Activated gamma-delta T cell (primary cell): ENCODE results near the gene NFIX.
A peak's percentile ranks its signal among the peaks of the same experiment; 100 is the strongest.
"Not testable (repeated sequence)": the region's sequence is repeated elsewhere in the genome, so short reads cannot be mapped to it uniquely, and the experiment has no call there.

Source experiments
- DNase-seq: peaks from one replicate; lab custom pipeline; 2025; lab: John Stamatoyannopoulos, UW

NFIX gene

DNA sequence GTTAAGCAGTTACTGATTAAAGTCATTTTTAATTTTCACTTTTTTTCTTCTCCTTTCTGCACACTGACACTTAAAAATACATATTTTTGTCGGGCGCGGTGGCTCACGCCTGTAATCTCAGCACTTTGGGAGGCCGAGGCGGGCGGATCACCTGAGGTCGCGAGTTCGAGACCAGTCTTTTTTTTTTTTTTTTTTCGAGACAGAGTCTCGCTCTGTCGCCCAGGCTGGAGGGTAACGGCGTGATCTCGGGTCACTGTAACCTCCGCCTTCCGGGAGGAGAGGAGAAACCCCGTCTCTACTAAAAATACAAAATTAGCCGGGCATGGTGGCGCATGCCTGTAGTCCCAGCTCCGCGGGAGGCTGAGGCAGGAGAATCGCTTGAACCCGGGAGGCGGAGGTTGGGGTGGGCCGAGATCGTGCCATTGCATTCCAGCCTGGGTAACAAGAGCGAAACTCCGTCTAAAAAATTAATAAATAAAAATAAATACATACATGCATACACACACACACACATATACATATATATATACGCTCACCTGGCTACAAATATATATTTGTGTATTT lies 37.8 kb upstream of the NFIX start:
- not testable (repeated sequence) for DNase-seq

DNA sequence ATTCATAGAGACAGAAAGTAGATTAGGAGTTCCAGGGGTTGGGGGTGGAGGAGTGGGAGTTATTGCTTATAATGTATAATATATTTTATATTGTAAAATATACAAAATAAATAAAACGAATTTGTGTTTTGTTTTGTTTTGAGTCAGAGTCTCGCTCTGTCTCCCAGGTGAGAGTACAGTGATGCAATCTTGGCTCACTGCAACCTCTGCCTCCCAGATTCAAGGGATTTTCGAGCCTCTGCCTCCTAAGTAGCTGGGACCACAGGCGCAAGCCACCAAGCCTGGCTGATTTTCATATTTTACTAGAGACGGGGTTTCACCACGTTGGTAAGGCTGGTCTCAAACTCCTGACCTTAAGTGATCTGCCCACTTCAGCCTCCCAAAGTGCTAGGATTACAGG lies 35.8 kb upstream of the NFIX start:
- DNase-seq = no peak

DNA sequence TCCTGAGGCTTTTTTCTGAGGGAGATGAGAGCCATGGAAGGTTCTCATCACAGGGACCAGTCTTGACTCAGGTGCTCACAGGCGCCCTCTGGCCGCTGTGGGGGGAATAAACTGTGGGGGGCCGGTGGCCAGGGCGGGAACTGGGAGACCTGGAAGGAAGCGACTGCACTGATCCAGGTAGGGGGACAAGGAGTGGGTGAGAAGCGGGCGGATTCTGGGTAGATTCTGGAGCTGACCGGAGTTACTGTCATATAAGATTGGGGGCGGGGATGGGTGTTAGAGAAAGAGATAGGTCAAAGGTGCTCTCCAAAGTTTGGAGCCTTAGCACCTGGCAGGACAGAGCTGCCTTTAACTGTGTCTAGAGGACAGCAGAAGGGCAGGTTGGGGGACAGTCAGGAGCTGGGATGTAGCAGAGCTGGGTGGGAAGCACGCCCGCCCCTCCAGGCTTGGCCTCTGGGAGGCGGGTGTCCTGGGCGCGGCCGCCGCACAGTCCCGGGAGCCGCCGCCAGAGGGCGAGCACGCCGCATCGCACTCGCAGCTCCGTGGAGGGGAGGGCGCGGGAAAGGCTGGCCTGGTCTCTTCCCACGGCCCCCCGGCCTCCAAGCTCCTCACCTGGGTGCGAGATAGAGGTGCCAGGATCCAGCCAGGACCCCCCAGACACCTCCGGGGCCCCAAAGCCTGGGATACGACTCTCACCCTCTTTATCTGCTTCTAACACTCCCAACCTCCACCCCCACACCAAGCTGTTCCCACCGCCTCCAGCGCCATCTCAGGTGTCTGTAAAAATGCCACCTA lies 30.1 kb upstream of the NFIX start:
- peak; percentile 51 for DNase-seq

DNA sequence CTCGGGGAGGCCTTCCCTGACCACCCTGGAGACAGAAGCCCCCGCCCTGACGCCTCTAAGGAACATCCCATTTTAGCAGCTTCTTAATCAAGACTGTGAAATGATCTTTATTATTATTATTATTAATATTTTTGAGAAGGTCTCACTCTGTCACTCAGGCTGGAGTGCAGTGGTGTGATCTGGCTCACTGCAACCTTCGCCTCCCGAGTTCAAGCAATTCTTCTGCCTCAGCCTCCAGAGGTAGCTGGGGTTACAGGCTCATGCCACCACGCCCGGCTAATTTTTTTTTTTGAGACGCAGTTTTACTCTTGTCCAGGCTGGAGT lies 29.5 kb upstream of the NFIX start:
- DNase-seq = no peak

DNA sequence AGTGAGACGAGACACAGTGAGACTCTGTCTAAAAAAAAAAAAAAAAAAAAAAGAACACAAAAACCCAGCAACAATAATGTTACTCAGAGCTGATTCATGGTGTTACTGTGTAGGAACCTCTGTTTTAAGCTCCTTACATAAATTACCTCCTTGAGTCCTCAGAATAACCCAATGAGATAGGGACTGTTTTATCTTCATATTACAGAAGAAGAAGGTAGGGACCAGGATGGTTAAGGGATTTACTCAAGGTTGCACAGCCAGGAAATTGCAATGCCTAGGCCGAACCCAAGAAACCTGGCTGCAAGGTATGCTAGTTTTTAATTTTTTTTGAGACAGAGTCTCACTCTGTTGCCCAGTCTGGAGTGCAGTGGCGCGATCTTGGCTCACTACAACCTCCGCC lies 27.4 kb upstream of the NFIX start:
- DNase-seq = no peak

DNA sequence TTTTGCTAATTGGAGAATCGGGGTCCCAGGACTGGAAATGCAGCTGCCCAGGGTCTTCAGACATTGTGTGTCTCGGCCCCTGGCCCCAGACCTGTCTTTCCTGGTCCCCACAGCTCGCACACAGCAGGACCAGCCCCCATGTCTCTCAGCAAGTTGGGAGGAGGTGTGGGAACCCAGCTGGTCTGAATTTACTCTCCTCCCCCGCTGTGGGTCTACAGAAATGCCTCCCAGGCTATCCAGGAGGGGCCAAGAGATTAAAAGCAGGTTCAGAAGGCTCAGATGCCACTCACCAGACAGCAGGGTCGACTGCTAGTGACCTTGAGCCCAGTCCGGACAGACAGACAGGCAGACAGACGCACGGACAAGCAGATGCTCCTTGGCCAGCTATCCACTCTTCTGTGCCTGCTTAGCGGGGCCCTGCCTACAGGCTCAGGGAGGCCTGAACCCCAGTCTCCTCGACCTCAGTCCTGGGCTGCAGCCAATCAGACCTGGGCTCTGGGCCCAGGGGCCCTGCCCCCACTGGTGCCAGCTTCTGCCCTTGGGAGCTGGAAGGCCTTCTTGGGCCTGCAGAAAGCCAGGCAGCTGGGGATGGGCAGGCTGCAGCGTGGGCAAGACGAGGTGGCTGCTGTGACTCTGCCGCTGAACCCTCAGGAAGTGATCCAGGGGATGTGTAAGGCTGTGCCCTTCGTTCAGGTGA lies 25.8 kb upstream of the NFIX start, which contains the start of gene DAND5:
Gene DAND5, plus strand, starts transcription at position 285 of the 697 bp plus-strand sequence. Its CDS starts 85 bp downstream, at position 370.
- DNase-seq = no peak

DNA sequence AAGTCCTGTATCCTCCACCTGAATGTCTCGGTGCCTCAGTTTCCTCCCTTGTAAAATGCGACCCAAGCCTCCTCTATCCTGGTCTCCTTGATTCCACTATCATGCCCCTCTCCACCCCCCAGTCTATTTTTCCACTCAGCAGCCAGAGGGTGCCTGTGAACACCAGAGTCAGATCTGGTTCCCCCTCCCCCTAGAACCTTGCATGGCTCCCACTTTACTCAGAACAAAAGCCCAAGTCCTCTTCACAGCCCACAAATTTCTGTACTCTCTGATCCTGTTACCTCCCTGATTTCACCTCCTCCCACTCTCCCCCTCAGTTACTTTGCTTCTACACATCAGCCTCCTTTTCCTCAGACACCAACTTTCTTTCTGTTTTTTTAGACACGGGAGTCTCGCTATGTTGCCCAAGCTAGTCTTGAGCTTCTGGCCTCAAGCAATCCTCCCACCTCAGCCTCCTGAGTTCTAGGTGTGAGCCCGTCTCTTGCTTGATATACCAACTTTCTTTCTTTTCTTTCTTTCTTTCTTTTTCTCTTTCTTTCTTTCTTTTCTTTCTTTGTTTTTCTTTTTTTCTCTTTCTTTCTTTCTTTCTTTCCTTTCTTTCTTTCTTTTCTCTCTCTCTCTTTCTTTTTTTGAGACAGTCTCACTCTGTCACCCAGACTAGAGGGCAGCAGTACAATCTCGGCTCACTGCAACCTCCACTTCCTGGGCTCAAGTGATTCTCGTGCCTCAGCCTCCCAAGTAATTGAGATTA lies 25.0 kb upstream of the NFIX start:
- DNase-seq = no peak

DNA sequence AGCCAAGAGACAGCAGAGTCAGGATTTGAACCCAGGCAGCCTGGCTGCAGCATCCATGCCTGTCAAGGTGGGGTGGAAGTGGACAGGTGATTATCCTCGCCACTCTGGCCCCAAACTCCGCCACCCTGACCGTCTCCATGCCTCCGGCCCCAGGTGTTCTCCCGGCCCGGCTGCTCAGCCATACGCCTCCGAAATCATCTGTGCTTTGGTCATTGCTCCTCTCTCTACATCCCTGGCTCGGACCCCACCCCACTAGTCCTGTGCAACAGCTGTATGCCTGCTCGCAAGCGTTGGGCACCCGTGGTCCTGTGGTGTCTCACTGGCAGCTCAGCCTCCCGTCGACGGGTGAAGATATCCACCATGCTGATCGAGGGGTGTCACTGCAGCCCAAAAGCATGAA lies 22.0 kb upstream of the NFIX start:
- no peak for DNase-seq

DNA sequence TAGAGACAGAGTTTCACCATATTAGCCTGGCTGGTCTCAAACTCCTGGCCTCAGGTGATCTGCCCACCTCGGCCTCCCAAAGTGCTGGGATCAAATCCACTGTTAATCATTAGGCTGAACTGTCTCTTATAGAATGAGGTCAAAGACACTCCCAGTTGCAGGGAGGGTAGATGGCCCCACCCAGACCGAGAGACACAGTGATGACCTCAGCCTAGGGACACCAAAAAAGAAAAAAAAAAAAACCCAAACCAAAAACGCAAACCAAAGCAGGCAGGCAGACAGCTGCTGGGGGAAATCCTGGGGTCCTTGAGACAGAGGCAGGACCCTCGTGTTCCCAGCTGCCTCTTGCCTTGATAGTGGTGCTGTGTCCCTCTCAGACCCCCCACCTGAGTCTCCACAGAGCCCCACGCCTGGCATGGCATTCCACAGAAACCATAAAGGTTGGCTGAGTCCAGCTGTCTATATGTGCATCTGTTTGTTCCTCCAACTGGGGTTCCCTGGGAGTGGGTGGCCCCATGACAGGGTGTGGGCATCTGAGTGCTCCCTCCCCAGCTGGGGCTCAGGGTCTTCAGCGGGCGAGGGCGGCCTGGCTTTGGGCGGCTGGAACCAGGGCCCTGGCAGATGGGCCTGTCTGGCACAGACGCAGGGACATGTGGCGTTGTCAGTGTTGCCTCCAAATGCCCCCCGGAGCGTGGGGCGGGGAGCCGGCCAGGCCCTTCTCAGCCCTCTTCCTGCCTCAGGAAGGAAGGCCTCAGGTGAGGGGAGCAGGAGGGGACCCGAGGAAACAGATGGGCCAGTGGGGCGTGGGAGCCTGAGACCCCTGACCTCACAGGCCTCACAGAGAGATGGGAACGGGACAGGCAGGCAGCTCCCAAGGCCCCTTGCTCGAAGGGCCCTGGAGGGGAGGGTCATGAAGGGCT lies 20.7 kb upstream of the NFIX start:
- DNase-seq = no peak

DNA sequence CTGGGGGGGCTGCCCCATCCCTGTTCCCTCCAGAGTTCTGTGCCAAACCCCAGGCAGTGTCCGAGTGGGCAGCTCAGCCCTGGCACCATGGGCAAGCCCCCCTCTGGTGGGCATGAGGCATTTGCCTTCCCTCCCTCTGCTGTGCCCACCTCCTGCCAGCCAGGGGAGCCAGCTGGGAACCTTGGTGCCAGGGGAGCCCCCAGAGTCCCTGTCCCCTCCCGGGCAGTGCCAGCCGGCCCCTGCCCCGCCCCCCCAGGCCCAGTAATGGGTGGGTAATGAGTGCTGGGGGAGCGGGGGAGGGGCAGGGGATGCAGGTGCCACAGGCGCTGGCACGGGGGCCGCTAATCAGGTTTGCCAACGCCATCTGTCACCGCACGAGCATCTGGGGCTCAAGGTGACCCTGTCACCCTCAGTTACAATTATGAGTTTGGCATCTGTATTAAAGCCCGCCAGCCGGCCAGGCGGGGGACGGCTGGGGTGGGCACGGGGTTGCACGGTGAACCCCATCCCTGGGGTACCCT lies 20.0 kb upstream of the NFIX start:
- DNase-seq = no peak

DNA sequence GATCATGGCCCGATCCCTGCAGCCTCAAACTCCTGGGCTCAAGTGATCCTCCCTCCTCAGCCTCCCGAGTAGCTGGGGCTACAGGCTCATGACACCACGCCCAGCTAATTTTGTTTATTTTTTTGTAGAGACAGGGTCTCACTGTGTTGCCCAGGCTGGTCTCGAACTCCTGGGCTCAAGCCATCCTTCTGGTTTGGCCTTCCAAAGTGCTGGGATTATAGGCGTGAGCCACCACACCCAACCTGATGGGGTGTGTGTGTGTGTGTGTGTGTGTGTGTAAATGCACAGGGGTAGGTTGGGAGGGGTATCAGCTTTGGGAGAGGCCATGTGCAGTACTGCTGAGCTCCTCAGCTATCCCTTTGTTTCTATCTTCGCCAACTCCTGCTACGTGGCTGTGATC lies 19.2 kb upstream of the NFIX start:
- not testable (repeated sequence) for DNase-seq

DNA sequence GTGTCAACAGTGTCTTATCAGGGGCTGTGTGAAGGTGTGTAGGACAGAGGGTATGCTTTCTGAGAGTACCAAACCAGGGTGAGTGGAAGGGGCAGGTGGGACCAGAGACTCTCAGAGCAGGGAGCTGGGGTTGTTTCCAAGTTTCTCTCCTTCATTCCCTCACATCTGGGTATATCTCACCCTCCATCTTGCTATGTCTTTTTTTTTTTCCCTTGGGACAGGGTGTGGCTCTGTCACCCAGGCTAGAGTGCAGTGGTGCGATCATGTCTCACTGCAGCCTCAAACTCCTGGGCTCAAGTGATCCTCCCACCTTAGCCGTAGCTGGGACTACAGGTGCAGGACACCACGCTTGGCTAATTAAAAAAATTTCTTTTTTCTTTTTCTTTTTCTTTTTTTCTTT lies 15.3 kb upstream of the NFIX start:
- no peak for DNase-seq

DNA sequence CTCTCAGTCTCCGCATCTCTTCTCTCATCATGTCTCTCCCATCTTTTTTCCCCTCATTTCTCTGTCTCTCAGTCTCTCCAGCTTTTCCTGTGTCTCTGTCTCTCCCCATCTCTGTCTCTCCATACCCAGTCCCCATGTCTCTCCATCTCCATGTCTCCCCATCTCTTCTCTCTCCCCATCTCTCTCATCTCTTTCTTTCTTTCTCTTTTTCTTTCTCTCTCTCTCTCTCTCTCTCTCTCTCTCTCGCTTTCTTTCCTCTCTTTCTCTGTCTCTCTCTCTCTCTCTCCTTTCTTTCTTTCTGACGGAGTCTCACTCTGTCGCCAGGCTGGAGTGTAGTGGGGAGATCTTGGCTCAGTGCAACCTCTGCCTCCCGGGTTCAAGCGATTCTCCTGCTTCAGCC lies 12.6 kb upstream of the NFIX start:
- DNase-seq = no peak

DNA sequence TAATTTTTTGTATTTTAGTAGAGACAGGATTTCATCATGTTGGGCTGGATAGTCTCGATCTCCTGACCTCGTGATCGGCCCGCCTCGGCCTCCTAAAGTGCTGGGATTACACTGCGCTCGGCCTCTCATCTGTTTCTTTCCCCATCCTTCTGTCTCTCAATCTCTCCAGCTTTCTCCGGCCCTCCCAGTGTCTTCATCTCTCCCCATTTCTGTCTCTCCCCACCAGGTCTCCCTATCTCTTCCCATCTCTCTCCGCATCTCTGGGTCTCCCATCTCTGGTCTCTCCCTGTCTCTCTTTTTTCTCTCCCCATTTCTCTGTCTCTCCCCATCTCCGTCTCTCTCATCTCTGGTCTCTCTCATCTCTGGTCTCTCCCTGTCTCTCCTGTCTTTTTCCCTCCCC lies 12.2 kb upstream of the NFIX start:
- DNase-seq = no peak

DNA sequence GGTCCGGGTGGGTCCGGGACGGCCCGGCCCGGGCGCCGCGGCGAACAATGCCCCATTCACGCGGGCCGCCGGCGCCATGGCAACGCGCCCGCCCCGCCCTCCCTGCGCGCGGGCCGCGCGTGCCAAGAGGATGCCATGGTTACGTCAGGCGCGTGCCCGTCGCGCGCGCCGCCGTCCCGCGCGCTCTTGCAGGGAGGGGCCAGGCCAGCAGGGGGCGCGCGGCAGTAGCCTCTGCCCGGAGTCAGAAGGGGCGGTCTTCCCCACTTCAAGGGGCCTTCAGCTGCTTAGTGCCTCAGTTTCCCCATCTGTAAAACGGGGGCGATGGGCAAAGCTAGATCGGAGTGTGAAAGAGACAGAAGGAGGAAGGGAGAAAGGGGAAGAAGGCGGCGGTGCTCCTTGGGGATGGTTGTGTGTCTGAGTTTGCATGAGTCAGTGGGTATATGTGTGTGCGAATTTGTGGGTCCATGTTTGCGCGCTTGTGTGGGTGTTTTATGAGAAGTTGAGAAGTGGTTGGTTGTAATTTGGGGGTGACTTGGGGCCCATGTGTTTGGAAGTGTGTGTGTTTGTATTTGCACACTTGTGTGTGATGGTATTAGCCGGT lies 11.6 kb upstream of the NFIX start:
- peak; percentile 69 for DNase-seq

DNA sequence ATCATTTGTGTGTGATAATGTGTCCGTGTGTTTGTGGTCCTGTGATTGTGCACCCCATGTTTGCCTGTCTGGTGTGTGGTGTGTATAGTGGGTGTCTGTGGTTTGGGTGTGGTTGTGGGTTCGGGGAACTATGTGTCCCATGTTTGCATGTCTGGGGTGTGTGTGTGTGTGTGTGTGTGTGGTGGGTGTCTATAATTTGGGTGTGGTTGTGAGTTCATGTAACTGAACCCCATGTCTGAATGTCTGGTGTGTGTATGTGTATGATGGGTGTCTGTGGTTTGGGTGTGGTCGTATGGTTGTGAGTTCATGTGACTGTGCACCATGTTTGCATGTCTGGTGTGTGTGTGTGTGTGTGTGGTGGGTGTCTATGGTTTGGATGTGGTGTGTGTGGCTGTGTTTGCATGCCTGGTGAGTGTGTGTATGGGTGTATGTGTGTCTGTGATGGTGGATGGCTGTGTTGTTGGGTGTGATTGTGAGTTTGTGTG lies 11.1 kb upstream of the NFIX start:
- DNase-seq = no peak

DNA sequence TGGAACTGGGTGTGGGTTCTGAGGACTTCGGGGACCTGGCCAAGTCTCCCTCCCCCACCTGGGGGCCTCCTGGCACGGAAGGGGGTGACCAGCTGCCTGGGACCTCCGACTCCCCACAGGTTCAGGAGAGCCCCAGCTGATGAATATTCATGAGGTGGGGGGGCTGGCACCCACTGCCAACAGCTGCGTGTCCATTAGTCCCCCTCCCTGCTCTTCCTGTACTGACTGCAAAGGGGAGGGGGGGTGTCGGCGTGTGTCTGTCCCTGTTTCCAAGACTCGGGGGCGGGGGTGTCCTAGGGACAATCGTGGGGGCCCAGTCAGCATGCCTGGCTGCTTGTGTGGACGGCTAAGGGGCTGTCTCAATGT lies 10.6 kb upstream of the NFIX start:
- DNase-seq = no peak

DNA sequence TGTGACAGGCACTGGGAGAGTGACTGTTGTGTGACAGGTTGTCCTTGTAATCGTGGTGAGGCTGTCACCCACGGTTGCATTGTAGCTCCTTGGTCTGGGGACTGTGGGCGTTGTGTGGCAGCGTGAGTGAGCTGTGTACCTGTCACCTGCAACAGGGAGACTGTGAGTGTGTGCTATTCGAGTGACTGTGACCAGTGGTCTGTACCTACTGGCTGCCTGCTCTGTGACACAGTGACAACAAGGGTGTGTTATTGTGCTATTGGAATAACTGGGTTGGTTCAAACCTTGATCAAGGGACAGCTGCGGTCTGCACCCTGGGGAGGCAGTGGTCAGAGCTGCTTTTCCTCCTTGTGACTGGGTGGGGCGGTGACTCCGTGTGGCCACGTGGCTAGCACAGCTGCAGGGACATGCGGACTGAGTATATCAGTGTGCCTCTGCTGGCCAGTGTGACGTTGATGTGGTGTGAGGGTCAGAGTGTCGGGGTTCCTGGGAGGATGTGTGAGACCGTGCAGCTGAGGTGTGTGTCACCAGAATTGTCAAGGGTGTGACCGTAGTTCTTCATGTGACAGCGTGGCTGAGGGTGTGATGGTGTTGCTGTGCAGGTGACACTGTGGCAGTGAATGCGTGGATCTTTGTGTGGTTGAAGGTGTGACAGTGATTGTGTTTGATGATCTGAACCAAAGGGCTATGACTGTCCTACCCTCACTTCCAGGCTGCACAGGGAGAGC lies 10.1 kb upstream of the NFIX start:
- DNase-seq = no peak

DNA sequence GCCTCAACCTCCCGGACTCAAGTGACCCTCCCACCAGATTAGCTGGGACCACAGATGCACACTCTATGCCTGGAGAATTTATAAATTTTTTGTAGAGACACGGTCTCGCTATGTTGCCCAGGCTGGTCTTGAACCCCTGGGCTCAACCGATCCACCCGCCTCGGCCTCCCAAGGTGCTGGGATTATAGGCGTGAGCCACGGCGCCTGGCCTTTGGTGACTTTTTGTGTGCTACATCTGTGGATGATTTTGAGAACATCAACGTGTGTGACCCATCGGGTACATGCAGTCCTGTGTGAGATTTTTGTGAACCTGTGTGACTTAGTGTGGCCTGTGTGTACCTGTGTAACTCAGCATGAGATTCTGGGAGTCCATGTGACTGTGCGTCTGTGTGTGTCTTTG lies 8.5 kb upstream of the NFIX start:
- DNase-seq = no peak

DNA sequence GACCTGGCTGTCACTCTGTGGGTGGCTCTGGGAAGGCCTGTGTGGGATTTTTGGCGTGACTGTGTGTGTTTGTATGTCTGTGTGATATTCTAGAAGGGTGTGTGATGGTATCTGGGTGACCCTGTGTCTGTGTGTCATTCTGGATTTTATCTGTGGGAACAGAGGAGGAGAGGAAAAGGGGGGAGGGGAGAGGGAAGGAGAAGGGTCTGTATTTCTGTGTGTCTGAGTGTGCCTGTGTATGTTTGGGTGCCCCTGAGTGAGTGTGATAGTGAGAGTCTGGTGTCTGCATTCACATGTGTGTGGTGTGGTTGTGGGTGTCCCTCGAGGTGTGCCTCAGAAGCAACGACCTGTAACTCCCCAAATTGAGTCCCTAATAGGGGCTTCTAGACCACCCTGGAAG lies 8.1 kb upstream of the NFIX start:
- DNase-seq = no peak
